NCI-H146 treated with DMSO at 0.1 percent for 48 hours (cell line): ENCODE data around the gene PIK3C2A.
A peak's percentile ranks its signal among the peaks of the same experiment; 100 is the strongest.
"Not testable (repeated sequence)": the region's sequence is repeated elsewhere in the genome, so short reads cannot be mapped to it uniquely, and the experiment has no call there.

Experiments
- DNase-seq: peaks from one replicate; lab custom pipeline; 2025; ENCODE audit not compliant: unreplicated experiment; lab: John Stamatoyannopoulos, UW

PIK3C2A gene

GRCh38 chr11:17207317-17208256 lies at the start of gene PIK3C2A:
TSS of gene PIK3C2A (minus strand) at chr11:17207986. CDS start at chr11:17169741, 38,245 bp downstream.
- peak; percentile 89 for DNase-seq

DNA sequence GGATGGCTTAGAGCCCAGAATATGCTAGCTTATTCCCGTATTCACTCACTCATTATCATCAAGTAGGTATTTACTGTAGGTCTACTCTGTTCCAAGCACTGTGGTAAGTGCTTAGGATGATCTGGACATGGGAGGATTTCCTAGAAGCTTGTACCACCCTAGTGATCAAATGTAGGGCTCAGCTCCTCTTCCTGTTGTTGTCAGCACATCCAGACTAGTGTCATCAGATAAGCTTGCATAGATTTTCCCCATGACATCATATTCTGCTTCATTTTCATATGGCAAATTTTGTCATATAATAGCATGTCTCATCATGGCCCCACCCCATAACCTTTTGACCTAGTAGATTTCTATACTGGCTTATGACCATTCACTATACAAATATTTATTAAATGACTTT lies 49.4 kb upstream of the PIK3C2A start:
- no peak for DNase-seq

DNA sequence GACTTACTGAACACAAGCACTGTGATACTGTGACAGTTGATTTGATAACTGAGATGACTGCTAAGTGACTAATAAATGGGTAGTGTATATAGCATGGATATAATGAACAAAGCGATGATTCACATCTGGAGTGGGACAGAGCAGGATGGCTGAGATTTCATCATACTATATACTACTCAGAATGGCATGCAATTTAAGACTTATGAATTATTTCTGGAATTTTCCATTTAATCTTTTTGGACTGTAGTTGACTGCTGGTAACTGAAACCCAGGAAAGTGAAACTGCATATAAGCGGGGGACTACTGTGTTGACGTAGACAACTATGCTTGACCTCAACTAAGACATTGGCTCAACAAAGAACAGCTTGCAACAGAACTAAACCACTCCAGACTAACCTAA lies 48.7 kb upstream of the PIK3C2A start:
- no peak for DNase-seq

DNA sequence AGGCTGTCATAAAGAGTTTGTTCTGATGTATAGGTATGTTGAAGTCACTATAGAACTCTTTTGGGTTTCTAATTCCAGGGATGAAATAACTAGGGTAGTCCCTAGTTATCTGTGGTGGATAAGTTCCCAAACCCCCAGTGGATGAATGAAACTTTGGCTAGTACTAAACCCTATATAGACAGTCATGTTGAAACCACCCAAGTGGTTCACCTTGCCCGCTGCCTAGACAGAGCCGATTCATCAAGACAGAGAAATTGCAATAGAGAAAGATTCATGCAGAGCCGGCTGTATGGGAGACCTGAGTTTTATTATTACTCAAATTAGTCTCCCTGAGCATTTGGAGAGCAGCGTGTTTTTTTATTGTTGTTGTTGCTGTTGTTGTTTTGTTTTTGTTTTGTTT lies 44.9 kb upstream of the PIK3C2A start:
- DNase-seq, result no peak

GRCh38 chr11:17250561-17251350 lies 43.0 kb upstream of the PIK3C2A start:
- no peak for DNase-seq

GRCh38 chr11:17244046-17244445 lies 36.3 kb upstream of the PIK3C2A start:
- DNase-seq, result no peak

DNA sequence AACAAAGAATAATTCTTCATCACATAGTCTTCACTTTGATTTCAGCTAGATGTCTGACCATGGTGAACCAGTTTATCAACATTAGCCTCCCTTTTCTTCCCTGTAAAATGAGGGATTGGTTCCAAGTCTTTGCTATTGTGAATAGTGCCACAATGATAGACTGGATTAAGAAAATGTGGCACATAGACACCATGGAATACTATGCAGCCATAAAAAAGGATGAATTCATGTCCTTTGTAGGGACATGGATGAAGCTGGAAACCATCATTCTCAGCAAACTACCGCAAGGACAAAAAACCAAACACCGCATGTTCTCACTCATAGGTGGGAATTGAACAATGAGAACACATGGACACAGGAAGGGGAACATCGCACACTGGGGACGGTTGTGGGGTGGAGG lies 35.2 kb upstream of the PIK3C2A start:
- not testable (repeated sequence) for DNase-seq

DNA sequence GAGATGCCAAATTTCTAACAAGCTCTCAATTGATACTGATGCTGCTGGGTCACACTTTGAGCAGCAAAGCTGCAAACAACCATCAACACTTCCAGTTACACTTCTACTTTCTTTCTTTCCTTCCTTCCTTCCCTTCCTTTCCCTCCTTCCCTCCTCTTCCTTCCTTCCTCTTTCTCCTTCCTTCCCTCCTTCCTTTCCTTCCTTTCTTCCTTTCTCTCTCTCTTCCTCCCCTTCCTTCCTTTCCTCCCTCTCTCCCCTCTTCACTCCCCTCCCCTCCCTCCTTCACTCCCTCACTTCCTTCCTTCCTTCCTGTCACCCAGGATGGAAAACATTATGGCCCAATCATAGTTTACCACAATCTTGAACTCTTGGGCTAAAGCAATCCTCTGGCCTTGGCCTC lies 33.0 kb upstream of the PIK3C2A start:
- no peak for DNase-seq

GRCh38 chr11:17239927-17240326 lies 32.1 kb upstream of the PIK3C2A start:
- DNase-seq, result not testable (repeated sequence)

GRCh38 chr11:17238377-17238776 lies 30.6 kb upstream of the PIK3C2A start:
- DNase-seq, result no peak

GRCh38 chr11:17233101-17233500 lies 25.3 kb upstream of the PIK3C2A start:
- DNase-seq, result no peak

- no peak for DNase-seq
Observed at GRCh38 chr11:17230867-17231851, 23.4 kb upstream of the PIK3C2A start.

- no peak for DNase-seq
Observed at GRCh38 chr11:17229481-17230152, 21.8 kb upstream of the PIK3C2A start.

GRCh38 chr11:17228186-17228925 lies 20.6 kb upstream of the PIK3C2A start:
- not testable (repeated sequence) for DNase-seq

- DNase-seq, result no peak
Observed at GRCh38 chr11:17224727-17225126, 16.9 kb upstream of the PIK3C2A start.

- no peak for DNase-seq
Observed at GRCh38 chr11:17221968-17222367, 14.2 kb upstream of the PIK3C2A start.

DNA sequence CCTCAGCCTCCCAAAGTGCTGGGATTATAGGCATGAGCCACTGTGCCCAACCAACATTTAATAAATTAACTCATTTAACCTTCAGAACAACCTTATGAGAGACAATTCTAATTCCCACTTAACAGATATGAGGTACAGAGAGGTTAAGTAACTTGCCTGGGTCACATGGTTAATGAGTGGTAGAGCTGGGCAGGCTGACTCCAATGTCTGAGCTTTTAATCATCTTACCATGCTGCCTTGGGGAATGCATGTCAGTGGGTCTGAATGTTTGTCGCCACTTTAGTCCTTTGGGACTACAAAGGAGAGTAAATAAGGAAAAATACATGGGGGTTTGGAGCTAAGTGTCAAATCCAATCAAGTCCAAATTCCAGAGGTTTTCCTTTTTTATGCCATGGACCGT lies 11.2 kb upstream of the PIK3C2A start:
- DNase-seq, result no peak

GRCh38 chr11:17218403-17218802 lies 10.6 kb upstream of the PIK3C2A start:
- DNase-seq, result no peak

DNA sequence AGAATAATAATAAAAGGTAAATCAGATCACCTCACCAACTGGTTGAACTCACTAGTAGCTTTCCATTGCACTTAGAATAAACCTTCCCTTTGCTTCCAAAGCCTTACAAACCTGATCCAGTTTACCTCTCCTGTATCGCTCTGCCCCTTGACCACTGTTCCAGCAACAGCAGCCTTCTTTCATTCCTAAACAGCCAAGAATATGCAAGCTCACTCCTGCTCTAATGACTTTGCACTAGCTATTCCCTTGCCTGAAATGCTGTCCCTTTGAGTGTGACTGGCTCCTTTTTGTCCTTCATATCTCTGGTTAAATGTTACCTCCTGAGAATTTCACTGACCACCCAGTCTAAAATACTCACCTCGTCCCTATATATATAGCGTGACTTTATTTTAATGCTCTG lies 9.6 kb upstream of the PIK3C2A start:
- DNase-seq, result no peak

DNA sequence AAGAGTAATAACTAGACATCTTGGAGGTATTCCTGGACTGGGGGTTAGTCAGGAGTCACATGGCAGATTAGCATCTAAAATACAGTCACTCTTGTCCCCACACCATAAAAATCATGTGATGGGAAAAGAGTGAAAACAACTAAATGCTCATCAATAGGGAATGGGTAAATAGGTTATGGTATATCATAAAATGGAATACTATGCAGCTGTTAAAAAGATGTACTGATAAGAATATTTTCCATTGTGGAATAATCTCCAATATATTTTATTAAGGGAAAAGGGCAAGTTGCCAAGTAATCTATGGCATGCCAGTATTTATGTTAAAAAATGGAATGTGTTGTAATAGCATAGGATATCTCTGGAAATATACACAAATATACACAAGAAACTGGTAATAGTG lies 6.6 kb upstream of the PIK3C2A start:
- no peak for DNase-seq
